ENCODE data around the gene PAK5. TPM values are rescaled to one million over a fixed set of nuclear protein-coding genes. Genes with fewer than 3 reads are reported as not detected.

The PAK5 gene
- total and polyA plus RNA-seq, 2 of the 13 experiments (the other 11 are each of a cell fraction or from before 2014, with no cell fraction given), result not detected

DNA sequence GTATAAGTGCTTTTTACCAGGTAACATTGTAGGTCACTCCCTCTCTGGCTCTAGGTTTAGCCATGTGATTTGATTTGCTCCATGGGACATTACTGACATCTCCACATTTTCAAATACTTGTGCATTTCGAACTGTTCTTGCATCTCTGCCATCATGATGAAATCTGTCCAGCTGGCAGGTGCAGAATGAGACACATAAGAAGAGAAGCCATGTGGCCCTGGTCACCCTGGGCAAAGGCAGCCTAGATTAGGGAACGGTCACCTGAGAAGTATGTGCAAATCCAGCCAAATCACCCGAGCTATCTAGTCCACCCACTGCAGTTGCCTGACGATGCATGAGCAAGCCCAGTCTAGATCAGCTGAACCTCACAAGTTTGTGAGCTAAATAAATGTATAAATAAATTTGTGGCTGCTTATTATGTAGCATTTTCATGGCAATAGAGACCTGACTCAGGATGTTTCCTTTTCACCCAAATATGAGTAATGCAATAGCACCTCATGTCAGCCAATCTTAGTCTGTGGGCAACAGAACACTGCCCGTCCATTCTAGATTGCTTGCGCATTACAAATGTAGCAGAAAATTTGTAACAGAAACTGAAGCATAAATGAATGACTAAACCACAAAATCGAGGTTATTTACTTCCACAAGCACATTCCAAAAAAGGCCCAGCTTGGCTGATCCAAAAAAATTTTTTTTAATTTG lies 115.2 kb downstream of the PAK5 start:
- 15% methylated on average over 7 of the region's 7 CpGs for WGBS (ENCODE audit: low lambda C conversion rate)
- no peak for ATAC-seq
- intact Hi-C loops (cut with micrococcal nuclease; ENCODE audit: unreplicated experiment) (no loop called here), in situ Hi-C loops (cut with HindIII; ENCODE audit: extremely low pct_ligation_motif_present, low pct_unique_long_range_greater_than_20kb) (no loop called here)
- Histone ChIP-seq H3K9ac (ENCODE audit: insufficient read depth, low read depth, low read length) (no peak overlapping the region), H3K27me3 (ENCODE audit: control insufficient read depth in 1 of 2, insufficient read depth in 2 of 2, low read length in 2 of 2) (no peaks in the 10 kb centered on the region), H3K4me2 (ENCODE audit: low read depth, low read length) (no peak overlapping the region), H3K79me2 (ENCODE audit: insufficient read depth, low read length) (no peaks in the 10 kb centered on the region), H3K4me1 (ENCODE audit: insufficient read depth, low read length) (no peaks in the 10 kb centered on the region), H3K27ac (ENCODE audit: extremely low read length, insufficient read depth, low read length) (no peak overlapping the region), H3K9me3 (ENCODE audit: low read length) (no peaks in the 10 kb centered on the region), H2AFZ (ENCODE audit: low read length) (no peak overlapping the region), H3K4me3 (replicated peaks in 1 of 3; ENCODE audit: insufficient read depth in 1 of 3, low read depth in 2 of 3, low read length in 3 of 3) (no peak overlapping the region), H3K36me3 (replicated peaks in 1 of 2; ENCODE audit: control insufficient read depth in 1 of 2, insufficient read depth in 2 of 2, low read length in 2 of 2) (no peaks in the 10 kb centered on the region), H4K20me1 (ENCODE audit: insufficient read depth, low read length) (no peaks in the 10 kb centered on the region)
- POLR2A ChIA-PET, result no interaction called here
- FAIRE-seq, result no peak
- no peak for TF ChIP-seq SRF (IDR thresholded peaks at IDR 0.05; ENCODE audit: low read depth, low read length)
- TF ChIP-seq, protein P1, sequence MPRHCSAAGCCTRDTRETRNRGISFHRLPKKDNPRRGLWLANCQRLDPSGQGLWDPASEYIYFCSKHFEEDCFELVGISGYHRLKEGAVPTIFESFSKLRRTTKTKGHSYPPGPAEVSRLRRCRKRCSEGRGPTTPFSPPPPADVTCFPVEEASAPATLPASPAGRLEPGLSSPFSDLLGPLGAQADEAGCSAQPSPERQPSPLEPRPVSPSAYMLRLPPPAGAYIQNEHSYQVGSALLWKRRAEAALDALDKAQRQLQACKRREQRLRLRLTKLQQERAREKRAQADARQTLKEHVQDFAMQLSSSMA (CRISPR knock-in tag; IDR thresholded peaks at IDR 0.05), result no peak
- TF ChIP-seq, protein P2, sequence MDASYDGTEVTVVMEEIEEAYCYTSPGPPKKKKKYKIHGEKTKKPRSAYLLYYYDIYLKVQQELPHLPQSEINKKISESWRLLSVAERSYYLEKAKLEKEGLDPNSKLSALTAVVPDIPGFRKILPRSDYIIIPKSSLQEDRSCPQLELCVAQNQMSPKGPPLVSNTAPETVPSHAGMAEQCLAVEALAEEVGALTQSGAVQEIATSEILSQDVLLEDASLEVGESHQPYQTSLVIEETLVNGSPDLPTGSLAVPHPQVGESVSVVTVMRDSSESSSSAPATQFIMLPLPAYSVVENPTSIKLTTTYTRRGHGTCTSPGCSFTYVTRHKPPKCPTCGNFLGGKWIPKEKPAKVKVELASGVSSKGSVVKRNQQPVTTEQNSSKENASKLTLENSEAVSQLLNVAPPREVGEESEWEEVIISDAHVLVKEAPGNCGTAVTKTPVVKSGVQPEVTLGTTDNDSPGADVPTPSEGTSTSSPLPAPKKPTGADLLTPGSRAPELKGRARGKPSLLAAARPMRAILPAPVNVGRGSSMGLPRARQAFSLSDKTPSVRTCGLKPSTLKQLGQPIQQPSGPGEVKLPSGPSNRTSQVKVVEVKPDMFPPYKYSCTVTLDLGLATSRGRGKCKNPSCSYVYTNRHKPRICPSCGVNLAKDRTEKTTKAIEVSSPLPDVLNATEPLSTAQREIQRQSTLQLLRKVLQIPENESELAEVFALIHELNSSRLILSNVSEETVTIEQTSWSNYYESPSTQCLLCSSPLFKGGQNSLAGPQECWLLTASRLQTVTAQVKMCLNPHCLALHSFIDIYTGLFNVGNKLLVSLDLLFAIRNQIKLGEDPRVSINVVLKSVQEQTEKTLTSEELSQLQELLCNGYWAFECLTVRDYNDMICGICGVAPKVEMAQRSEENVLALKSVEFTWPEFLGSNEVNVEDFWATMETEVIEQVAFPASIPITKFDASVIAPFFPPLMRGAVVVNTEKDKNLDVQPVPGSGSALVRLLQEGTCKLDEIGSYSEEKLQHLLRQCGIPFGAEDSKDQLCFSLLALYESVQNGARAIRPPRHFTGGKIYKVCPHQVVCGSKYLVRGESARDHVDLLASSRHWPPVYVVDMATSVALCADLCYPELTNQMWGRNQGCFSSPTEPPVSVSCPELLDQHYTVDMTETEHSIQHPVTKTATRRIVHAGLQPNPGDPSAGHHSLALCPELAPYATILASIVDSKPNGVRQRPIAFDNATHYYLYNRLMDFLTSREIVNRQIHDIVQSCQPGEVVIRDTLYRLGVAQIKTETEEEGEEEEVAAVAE (CRISPR knock-in tag; IDR thresholded peaks at IDR 0.05; ENCODE audit: borderline replicate concordance), result no peak
- no peak for TF ChIP-seq ZNF431 (CRISPR knock-in tag; IDR thresholded peaks at IDR 0.05; ENCODE audit: borderline replicate concordance, low read depth)
- no peak for TF ChIP-seq HOXA3 (CRISPR knock-in tag; IDR thresholded peaks at IDR 0.05)
- TF ChIP-seq, protein P3, sequence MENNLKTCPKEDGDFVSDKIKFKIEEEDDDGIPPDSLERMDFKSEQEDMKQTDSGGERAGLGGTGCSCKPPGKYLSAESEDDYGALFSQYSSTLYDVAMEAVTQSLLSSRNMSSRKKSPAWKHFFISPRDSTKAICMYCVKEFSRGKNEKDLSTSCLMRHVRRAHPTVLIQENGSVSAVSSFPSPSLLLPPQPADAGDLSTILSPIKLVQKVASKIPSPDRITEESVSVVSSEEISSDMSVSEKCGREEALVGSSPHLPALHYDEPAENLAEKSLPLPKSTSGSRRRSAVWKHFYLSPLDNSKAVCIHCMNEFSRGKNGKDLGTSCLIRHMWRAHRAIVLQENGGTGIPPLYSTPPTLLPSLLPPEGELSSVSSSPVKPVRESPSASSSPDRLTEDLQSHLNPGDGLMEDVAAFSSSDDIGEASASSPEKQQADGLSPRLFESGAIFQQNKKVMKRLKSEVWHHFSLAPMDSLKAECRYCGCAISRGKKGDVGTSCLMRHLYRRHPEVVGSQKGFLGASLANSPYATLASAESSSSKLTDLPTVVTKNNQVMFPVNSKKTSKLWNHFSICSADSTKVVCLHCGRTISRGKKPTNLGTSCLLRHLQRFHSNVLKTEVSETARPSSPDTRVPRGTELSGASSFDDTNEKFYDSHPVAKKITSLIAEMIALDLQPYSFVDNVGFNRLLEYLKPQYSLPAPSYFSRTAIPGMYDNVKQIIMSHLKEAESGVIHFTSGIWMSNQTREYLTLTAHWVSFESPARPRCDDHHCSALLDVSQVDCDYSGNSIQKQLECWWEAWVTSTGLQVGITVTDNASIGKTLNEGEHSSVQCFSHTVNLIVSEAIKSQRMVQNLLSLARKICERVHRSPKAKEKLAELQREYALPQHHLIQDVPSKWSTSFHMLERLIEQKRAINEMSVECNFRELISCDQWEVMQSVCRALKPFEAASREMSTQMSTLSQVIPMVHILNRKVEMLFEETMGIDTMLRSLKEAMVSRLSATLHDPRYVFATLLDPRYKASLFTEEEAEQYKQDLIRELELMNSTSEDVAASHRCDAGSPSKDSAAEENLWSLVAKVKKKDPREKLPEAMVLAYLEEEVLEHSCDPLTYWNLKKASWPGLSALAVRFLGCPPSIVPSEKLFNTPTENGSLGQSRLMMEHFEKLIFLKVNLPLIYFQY (CRISPR knock-in tag; IDR thresholded peaks at IDR 0.05; ENCODE audit: borderline replicate concordance), result no peak
- TF ChIP-seq MEF2D (CRISPR knock-in tag; IDR thresholded peaks at IDR 0.05), result no peak
- TF ChIP-seq HOXA7 (CRISPR knock-in tag; IDR thresholded peaks at IDR 0.05), result no peak
- CTCF ChIA-PET (ENCODE audit: low intra/inter-chr PET ratio, low total read pairs), result no interaction called here
- no TSS peak for BruUV-seq (replicated peaks)
- no peak for DNase-seq (ENCODE audit: low spot score)
